ENCODE results near the gene SLC35F3.

- TF ChIP-seq POLR2A (IDR thresholded peaks at IDR 0.05; ENCODE audit: low read depth, low read length) = no peak
- no peak for TF ChIP-seq POLR2AphosphoS5 (IDR thresholded peaks at IDR 0.05; ENCODE audit: low read depth, low read length)
These were observed 165.3 kb downstream of the SLC35F3 start for GRCh38 chr1:234069760-234070159.
